ENCODE results near the gene SLC22A14. TPM values are rescaled to one million over a fixed set of nuclear protein-coding genes. Genes with fewer than 3 reads are reported as not detected.

SLC22A14 gene
- total RNA-seq, 2 experiments from 2014 or later, result not detected

GRCh38 chr3:38347421-38348200 lies 65.5 kb downstream of the SLC22A14 start:
- H3K4me1 Mint-ChIP-seq, result peaks cover 15% of the 10 kb centered on the region
- H3K4me3 Mint-ChIP-seq, result peak overlapping the region; percentile 64
- H3K9me3 Mint-ChIP-seq (ENCODE audit: low read depth), result no peaks in the 10 kb centered on the region
- H3K27me3 Mint-ChIP-seq, result peaks cover 8% of the 10 kb centered on the region
- no peak overlapping the region for H3K27ac Mint-ChIP-seq
- H3K36me3 Mint-ChIP-seq, result peaks cover 10% of the 10 kb centered on the region
- no peak for DNase-seq
- CTCF ChIA-PET, result interaction anchor here (0.9 to 3.9 kb wide), 36 partner anchors 10 to 492 kb away, joined by 3 to 78 read pairs (median 5); partner anchors contain the start of genes ACAA1, ACVR2B and OXSR1
- no peak for ATAC-seq

GRCh38 chr3:38348903-38349302 lies 66.8 kb downstream of the SLC22A14 start:
- H3K4me1 Mint-ChIP-seq, result peaks cover 15% of the 10 kb centered on the region
- H3K9me3 Mint-ChIP-seq (ENCODE audit: low read depth), result no peaks in the 10 kb centered on the region
- DNase-seq, result no peak
- ATAC-seq, result no peak
- H3K4me3 Mint-ChIP-seq, result no peak overlapping the region
- CTCF ChIA-PET, result interaction anchor here (1.5 kb wide), 1 partner anchor 131 kb away, joined by 3 read pairs; no protein-coding TSS in a partner anchor
- H3K36me3 Mint-ChIP-seq, result peaks cover 16% of the 10 kb centered on the region
- H3K27ac Mint-ChIP-seq, result no peak overlapping the region
- H3K27me3 Mint-ChIP-seq, result peaks cover 6% of the 10 kb centered on the region

- H3K4me1 Mint-ChIP-seq, result peaks cover 15% of the 10 kb centered on the region
- peaks cover 18% of the 10 kb centered on the region for H3K36me3 Mint-ChIP-seq
- no peaks in the 10 kb centered on the region for H3K9me3 Mint-ChIP-seq (ENCODE audit: low read depth)
- no peak overlapping the region for H3K27ac Mint-ChIP-seq
- H3K27me3 Mint-ChIP-seq, result peaks cover 2% of the 10 kb centered on the region
- H3K4me3 Mint-ChIP-seq, result no peak overlapping the region
- DNase-seq, result no peak
- no peak for ATAC-seq
- CTCF ChIA-PET, result interaction anchor here (1.5 kb wide), 1 partner anchor 130 kb away, joined by 3 read pairs; no protein-coding TSS in a partner anchor
Observed at GRCh38 chr3:38349684-38350359, 67.7 kb downstream of the SLC22A14 start.

GRCh38 chr3:38353151-38353550 lies 71.1 kb downstream of the SLC22A14 start:
- no peaks in the 10 kb centered on the region for H3K9me3 Mint-ChIP-seq (ENCODE audit: low read depth)
- CTCF ChIA-PET, result interaction anchor here (1.6 kb wide), 1 partner anchor 235 kb away, joined by 4 read pairs; no protein-coding TSS in a partner anchor
- DNase-seq (no peak), ATAC-seq (no peak)
- peaks cover 5% of the 10 kb centered on the region for H3K4me1 Mint-ChIP-seq
- H3K27me3 Mint-ChIP-seq, result no peaks in the 10 kb centered on the region
- H3K27ac Mint-ChIP-seq, result no peak overlapping the region
- peaks cover 21% of the 10 kb centered on the region for H3K36me3 Mint-ChIP-seq
- H3K4me3 Mint-ChIP-seq, result no peak overlapping the region

GRCh38 chr3:38354588-38355330 lies 72.7 kb downstream of the SLC22A14 start:
- H3K36me3 Mint-ChIP-seq, result peaks cover 18% of the 10 kb centered on the region
- DNase-seq (no peak), ATAC-seq (no peak)
- H3K27me3 Mint-ChIP-seq, result no peaks in the 10 kb centered on the region
- no peak overlapping the region for H3K4me3 Mint-ChIP-seq
- CTCF ChIA-PET, result interaction anchor here (1.1 kb wide), 1 partner anchor 8 kb away, joined by 9 read pairs; the partner anchor contains the start of gene XYLB
- peaks cover 1% of the 10 kb centered on the region for H3K4me1 Mint-ChIP-seq
- no peaks in the 10 kb centered on the region for H3K9me3 Mint-ChIP-seq (ENCODE audit: low read depth)
- no peak overlapping the region for H3K27ac Mint-ChIP-seq

GRCh38 chr3:38359038-38359437 lies 76.9 kb downstream of the SLC22A14 start:
- peaks cover 3% of the 10 kb centered on the region for H3K4me1 Mint-ChIP-seq
- no peaks in the 10 kb centered on the region for H3K27me3 Mint-ChIP-seq
- H3K27ac Mint-ChIP-seq, result no peak overlapping the region
- H3K36me3 Mint-ChIP-seq, result peaks cover 13% of the 10 kb centered on the region
- no peak overlapping the region for H3K4me3 Mint-ChIP-seq
- CTCF ChIA-PET, result no interaction called here
- ATAC-seq (no peak), DNase-seq (no peak)
- H3K9me3 Mint-ChIP-seq (ENCODE audit: low read depth), result no peaks in the 10 kb centered on the region

GRCh38 chr3:38360345-38360744 lies 78.3 kb downstream of the SLC22A14 start:
- H3K4me1 Mint-ChIP-seq, result peaks cover 11% of the 10 kb centered on the region
- H3K9me3 Mint-ChIP-seq (ENCODE audit: low read depth), result no peaks in the 10 kb centered on the region

GRCh38 chr3:38361496-38361895 lies 79.4 kb downstream of the SLC22A14 start:
- CTCF ChIA-PET, result no interaction called here
- H3K9me3 Mint-ChIP-seq (ENCODE audit: low read depth), result no peaks in the 10 kb centered on the region
- no peak overlapping the region for H3K27ac Mint-ChIP-seq
- peaks cover 12% of the 10 kb centered on the region for H3K36me3 Mint-ChIP-seq
- ATAC-seq (no peak), DNase-seq (no peak)
- peaks cover 11% of the 10 kb centered on the region for H3K4me1 Mint-ChIP-seq
- H3K27me3 Mint-ChIP-seq, result no peaks in the 10 kb centered on the region
- H3K4me3 Mint-ChIP-seq, result no peak overlapping the region

More at GRCh38 chr3:38360345-38360744, 78.3 kb downstream of the SLC22A14 start:
- ATAC-seq (no peak), DNase-seq (no peak)
- H3K27ac Mint-ChIP-seq, result no peak overlapping the region
- peaks cover 13% of the 10 kb centered on the region for H3K36me3 Mint-ChIP-seq
- no peak overlapping the region for H3K4me3 Mint-ChIP-seq
- CTCF ChIA-PET, result no interaction called here
- no peaks in the 10 kb centered on the region for H3K27me3 Mint-ChIP-seq

GRCh38 chr3:38362825-38363224 lies 80.7 kb downstream of the SLC22A14 start:
- no peak overlapping the region for H3K4me3 Mint-ChIP-seq
- H3K27ac Mint-ChIP-seq, result no peak overlapping the region
- no peaks in the 10 kb centered on the region for H3K27me3 Mint-ChIP-seq
- H3K36me3 Mint-ChIP-seq, result peaks cover 14% of the 10 kb centered on the region
- peaks cover 11% of the 10 kb centered on the region for H3K4me1 Mint-ChIP-seq
- H3K9me3 Mint-ChIP-seq (ENCODE audit: low read depth), result no peaks in the 10 kb centered on the region
- no peak for DNase-seq
- CTCF ChIA-PET, result no interaction called here
- ATAC-seq, result no peak

GRCh38 chr3:38364721-38365400 lies 82.8 kb downstream of the SLC22A14 start:
- CTCF ChIA-PET, result interaction anchor here (1.9 kb wide), 1 partner anchor 18 kb away, joined by 6 read pairs; the partner anchor contains the start of gene XYLB
- Mint-ChIP-seq H3K27me3 (no peaks in the 10 kb centered on the region), H3K4me1 (peaks cover 11% of the 10 kb centered on the region), H3K36me3 (peaks cover 19% of the 10 kb centered on the region), H3K27ac (no peak overlapping the region), H3K9me3 (ENCODE audit: low read depth) (no peaks in the 10 kb centered on the region), H3K4me3 (no peak overlapping the region)
- DNase-seq, result no peak
- no peak for ATAC-seq

GRCh38 chr3:38365469-38366062 lies 83.5 kb downstream of the SLC22A14 start:
- H3K27ac Mint-ChIP-seq, result no peak overlapping the region
- no peaks in the 10 kb centered on the region for H3K9me3 Mint-ChIP-seq (ENCODE audit: low read depth)
- ATAC-seq (no peak), DNase-seq (no peak)
- H3K4me1 Mint-ChIP-seq, result peaks cover 11% of the 10 kb centered on the region
- CTCF ChIA-PET, result interaction anchor here (1.9 kb wide), 1 partner anchor 19 kb away, joined by 6 read pairs; the partner anchor contains the start of gene XYLB
- H3K36me3 Mint-ChIP-seq, result peaks cover 18% of the 10 kb centered on the region
- H3K4me3 Mint-ChIP-seq, result no peak overlapping the region
- H3K27me3 Mint-ChIP-seq, result no peaks in the 10 kb centered on the region

GRCh38 chr3:38366082-38366481 lies 84.0 kb downstream of the SLC22A14 start:
- H3K27ac Mint-ChIP-seq, result no peak overlapping the region
- ATAC-seq (no peak), DNase-seq (no peak)
- no peak overlapping the region for H3K4me3 Mint-ChIP-seq
- H3K9me3 Mint-ChIP-seq (ENCODE audit: low read depth), result no peaks in the 10 kb centered on the region
- H3K4me1 Mint-ChIP-seq, result peaks cover 11% of the 10 kb centered on the region
- H3K36me3 Mint-ChIP-seq, result peaks cover 18% of the 10 kb centered on the region
- CTCF ChIA-PET, result interaction anchor here (1.9 kb wide), 1 partner anchor 19 kb away, joined by 6 read pairs; the partner anchor contains the start of gene XYLB
- H3K27me3 Mint-ChIP-seq, result no peaks in the 10 kb centered on the region

All from activated CD8-positive, alpha-beta memory T cell treated with anti-CD3 and anti-CD28 coated beads, Interleukin-2, amount 10 ng/mL, durations not matched to agents 7 days and 5 days (primary cell).